TTC549 (cell line): ENCODE results near the gene CFAP299.

Source experiments
- FAIRE-seq: peaks from 2 replicates; lab custom pipeline; 2012; peaks lifted over from hg19 to GRCh38; lab: Jason Lieb, UNC

CFAP299 gene

DNA sequence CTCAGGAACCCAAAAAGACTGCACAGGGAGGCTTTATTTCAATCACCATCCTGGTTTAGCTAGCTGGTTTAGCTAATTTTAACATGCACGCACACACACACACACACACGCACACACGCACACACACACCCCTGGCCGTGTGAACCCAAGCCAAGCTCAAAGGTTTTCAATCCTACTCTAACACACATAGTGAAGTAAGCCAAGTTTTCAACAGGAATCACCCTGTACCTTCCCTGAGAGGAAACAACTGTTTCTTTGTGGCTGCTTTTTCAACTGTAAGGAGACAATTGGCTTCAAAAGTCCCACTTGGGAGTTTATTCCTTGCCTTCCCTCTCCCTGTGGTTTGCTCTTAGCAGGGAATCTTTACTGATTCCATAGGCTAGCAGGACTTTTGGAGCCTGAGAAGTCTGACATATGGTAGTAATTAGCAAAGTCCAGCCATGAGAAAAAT lies 596.1 kb downstream of the CFAP299 start:
- no peak for FAIRE-seq

DNA sequence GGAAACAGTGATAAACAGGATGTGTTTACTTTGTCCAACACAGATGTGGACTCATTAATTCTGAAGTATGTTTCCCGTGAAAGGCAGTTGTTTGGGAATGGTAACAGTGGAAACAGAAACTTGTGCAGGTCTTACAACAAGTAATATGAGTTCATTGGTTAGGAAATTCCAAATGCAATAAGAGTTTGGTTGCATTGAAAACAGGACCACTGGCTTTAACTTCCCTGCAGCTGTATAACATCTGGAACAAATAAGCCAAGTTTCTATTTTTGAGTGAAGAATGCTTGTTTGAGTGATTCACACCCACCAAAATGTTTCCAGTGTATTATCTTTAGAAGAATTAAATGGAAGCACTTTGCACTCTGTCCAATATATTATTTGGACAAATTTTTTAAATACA lies 612.6 kb downstream of the CFAP299 start:
- no peak for FAIRE-seq

GRCh38 chr4:80948995-80949394 lies 613.5 kb downstream of the CFAP299 start:
- no peak for FAIRE-seq

DNA sequence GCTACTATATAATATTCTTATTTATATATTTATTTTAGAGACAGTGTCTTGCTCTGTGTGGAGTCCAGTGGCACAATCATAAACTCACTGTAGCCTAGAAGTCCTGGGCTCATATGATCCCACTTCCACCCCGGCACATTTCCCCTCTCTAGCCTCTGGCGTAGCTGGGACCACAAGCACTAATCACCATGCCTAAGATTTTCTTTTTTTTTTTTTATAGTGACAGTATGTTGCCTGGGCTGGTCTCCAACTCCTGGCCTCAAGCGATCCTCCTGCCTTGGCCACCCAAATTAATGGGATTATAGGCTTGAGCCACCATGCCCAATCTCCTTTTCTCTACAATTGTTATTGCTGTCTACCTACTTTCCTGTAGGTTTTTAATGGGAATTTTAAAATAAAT lies 620.9 kb downstream of the CFAP299 start:
- FAIRE-seq = no peak

GRCh38 chr4:80963051-80963450 lies 627.5 kb downstream of the CFAP299 start:
- FAIRE-seq = no peak

GRCh38 chr4:80967346-80967745 lies 631.8 kb downstream of the CFAP299 start:
- no peak for FAIRE-seq

DNA sequence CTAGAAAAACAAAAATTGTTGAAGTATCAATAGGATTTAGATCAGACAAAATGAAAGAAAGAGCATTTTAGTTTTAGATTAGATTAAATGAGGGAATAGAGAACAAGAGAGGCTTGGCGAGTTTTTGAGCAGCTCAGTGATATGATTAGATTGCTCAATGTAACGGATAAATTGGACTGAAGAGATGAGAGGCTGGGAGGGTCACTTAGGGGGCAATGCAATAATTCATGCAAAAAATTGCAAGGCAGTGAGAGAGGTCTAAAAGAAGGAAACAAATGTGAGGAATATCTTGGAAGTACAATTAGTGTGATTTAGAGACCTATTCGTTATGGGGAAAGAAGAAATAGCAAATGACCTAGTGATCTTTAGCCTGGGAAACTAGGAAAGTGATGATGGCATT lies 644.7 kb downstream of the CFAP299 start:
- FAIRE-seq = no peak

GRCh38 chr4:80986011-80986410 lies 650.5 kb downstream of the CFAP299 start:
- no peak for FAIRE-seq

GRCh38 chr4:80989921-80990544 lies 654.5 kb downstream of the CFAP299 start:
- FAIRE-seq = no peak

DNA sequence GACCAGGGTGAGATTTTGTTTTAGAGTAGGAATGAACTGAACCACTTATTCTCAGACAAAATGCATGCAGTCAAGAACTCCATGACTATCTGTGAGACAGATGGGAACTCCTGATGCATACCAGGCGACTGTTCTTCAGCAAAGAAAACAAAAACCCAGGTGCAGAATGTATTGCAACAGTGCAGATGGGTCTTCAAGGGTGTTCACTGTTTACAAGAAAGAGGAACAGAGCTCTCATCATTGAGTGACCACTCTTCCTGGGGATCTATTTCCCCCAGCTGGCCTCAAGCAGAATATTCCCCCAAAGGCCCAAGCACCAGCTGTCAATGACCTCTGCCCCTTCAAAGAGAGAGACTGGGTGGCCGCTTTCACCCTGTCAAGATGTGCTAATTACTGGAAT lies 655.3 kb downstream of the CFAP299 start:
- no peak for FAIRE-seq

- no peak for FAIRE-seq
Measured at GRCh38 chr4:80999943-81000342, 664.4 kb downstream of the CFAP299 start.

DNA sequence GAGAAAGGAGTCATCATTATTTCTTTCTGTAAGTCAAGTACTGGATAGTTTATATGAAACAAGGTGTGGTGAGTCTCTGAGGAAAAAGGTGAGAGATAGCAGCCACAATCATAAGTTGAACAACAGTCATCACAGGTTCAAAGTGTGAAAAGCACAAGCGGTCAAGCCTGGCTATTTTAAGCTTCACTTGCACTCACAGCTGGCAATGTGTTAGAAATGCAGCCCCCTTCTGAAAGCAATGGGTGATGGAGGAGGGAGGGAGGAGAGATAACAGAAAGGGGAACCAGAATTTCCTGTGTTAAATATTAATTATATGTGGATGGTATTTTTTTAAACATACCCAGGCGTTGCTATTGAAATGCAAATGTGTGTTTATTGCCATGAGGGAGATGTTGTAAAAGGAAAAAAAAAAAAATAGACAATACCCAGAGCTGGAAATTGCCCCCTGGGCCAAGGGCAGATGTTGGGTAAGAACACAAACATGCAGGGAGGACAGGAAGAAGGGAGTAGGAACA lies 668.1 kb downstream of the CFAP299 start:
- no peak for FAIRE-seq

- no peak for FAIRE-seq
Measured at GRCh38 chr4:81007417-81007816, 671.9 kb downstream of the CFAP299 start.
